HL-60 (cell line): ENCODE data around the gene NRXN2.

Experiments used
- CTCF ChIP-seq: IDR thresholded peaks from one replicate; pipeline ENCODE4 v1.5.1; 2011; ENCODE audit warnings: low read length, control low read depth, inconsistent platforms; ENCODE audit not compliant: insufficient read depth
- GABPA ChIP-seq: IDR thresholded peaks from 2 replicates; pipeline ENCODE4 v1.6.1; 2012; ENCODE audit warnings: low read depth
- POLR2AphosphoS5 ChIP-seq: IDR thresholded peaks from 2 replicates; pipeline ENCODE4 v1.6.1; 2012; ENCODE audit warnings: low read depth
- REST ChIP-seq: IDR thresholded peaks from 2 replicates; pipeline ENCODE4 v1.6.1; 2012; ENCODE audit warnings: low read depth; ENCODE audit not compliant: insufficient replicate concordance
- SPI1 ChIP-seq: IDR thresholded peaks from 2 replicates; pipeline ENCODE4 v1.6.1; 2012; ENCODE audit warnings: low read depth, mild to moderate bottlenecking, borderline replicate concordance

- TF ChIP-seq CTCF = no peak
- TF ChIP-seq POLR2AphosphoS5 = no peak
- TF ChIP-seq GABPA = no peak
- no peak for TF ChIP-seq REST
- TF ChIP-seq SPI1 = no peak
Observed at GRCh38 chr11:64585150-64585549, 137.8 kb downstream of the NRXN2 start.
